IPS-20b (cell line): ENCODE data around the gene RRBP1.

Experiments used
- H3K27ac ChIP-seq: one replicate; pipeline ENCODE4 v1.5.1; 2013; ENCODE audit warnings: low read length
- H3K27me3 ChIP-seq: 2 replicates; pipeline ENCODE4 v1.6.1; 2013; ENCODE audit warnings: mild to moderate bottlenecking, low read length, inconsistent platforms; ENCODE audit not compliant: insufficient read depth
- H3K36me3 ChIP-seq: 2 replicates; pipeline ENCODE4 v1.6.1; 2013; ENCODE audit warnings: low read depth, mild to moderate bottlenecking, inconsistent platforms, low read length, moderate library complexity; ENCODE audit not compliant: insufficient read depth
- H3K4me1 ChIP-seq: 2 replicates; pipeline ENCODE4 v1.6.1; 2013; ENCODE audit warnings: mild to moderate bottlenecking, control low read depth, inconsistent platforms, low read length, moderate library complexity; ENCODE audit not compliant: insufficient read depth
- H3K4me3 ChIP-seq: 2 replicates; pipeline ENCODE4 v1.5.1; 2013; ENCODE audit warnings: mild to moderate bottlenecking, low read length, inconsistent platforms
- H3K9ac ChIP-seq: 2 replicates; pipeline ENCODE4 v1.6.1; 2013; ENCODE audit warnings: low read depth, mild to moderate bottlenecking, inconsistent platforms, low read length, moderate library complexity
- H3K9me3 ChIP-seq: 2 replicates; pipeline ENCODE4 v1.6.1; 2013; ENCODE audit warnings: mild to moderate bottlenecking, low read depth, low read length, inconsistent platforms; ENCODE audit not compliant: insufficient read depth

The RRBP1 gene, protein sequence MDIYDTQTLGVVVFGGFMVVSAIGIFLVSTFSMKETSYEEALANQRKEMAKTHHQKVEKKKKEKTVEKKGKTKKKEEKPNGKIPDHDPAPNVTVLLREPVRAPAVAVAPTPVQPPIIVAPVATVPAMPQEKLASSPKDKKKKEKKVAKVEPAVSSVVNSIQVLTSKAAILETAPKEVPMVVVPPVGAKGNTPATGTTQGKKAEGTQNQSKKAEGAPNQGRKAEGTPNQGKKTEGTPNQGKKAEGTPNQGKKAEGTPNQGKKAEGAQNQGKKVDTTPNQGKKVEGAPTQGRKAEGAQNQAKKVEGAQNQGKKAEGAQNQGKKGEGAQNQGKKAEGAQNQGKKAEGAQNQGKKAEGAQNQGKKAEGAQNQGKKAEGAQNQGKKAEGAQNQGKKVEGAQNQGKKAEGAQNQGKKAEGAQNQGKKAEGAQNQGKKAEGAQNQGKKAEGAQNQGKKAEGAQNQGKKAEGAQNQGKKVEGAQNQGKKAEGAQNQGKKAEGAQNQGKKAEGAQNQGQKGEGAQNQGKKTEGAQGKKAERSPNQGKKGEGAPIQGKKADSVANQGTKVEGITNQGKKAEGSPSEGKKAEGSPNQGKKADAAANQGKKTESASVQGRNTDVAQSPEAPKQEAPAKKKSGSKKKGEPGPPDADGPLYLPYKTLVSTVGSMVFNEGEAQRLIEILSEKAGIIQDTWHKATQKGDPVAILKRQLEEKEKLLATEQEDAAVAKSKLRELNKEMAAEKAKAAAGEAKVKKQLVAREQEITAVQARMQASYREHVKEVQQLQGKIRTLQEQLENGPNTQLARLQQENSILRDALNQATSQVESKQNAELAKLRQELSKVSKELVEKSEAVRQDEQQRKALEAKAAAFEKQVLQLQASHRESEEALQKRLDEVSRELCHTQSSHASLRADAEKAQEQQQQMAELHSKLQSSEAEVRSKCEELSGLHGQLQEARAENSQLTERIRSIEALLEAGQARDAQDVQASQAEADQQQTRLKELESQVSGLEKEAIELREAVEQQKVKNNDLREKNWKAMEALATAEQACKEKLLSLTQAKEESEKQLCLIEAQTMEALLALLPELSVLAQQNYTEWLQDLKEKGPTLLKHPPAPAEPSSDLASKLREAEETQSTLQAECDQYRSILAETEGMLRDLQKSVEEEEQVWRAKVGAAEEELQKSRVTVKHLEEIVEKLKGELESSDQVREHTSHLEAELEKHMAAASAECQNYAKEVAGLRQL (N-terminal part only)

DNA sequence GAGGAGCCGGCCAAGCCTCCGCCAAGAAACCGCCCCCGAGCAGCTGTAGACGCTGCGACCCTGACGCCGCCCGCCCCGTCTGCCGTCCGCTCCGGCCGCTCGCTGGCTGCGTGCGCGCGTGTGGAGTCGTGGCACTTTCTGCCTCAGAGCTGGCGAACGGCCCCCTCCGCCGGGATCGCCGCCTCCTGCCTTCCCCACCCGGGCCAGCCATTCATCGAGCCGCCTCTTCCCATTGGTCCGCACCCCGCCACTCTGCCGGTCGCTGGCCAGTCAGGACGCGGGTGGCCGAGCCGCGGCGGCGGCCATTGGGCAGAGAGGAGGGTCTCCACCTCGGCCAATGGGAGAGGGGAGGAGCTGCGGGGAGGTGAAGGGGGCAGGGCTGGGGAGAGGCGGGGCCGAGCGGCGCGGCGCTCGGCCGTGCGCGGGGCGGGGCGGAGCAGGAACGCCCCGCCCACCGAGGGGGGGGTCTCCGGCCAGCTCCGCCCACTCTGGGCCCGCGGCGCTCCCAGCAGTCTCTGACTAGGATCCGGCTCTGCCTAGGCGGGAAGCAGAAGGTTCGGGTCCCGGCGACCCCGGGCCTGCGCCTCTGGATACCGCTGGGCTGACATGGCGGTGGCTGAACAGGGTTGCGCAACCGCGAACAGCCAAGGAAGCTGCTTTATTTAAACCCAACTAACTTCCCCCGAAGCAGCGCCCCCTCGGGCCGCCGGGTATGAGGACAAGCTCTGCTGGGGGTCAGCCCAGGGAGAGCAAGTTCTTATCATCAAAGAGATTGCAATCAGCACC is at the start of gene RRBP1:
TSS of gene RRBP1 (minus strand) at position 140 of the 786 bp plus-strand sequence. CDS start 21,735 bp downstream, outside the sequence.
- peak within 1 kb of the TSS; percentile 52; the same call in 1 of the 2 replicates for H3K9ac ChIP-seq
- H3K27ac ChIP-seq, result no peak within 1 kb of the TSS
- H3K36me3 ChIP-seq, result peaks cover 26% of the 10 kb centered on the region
- H3K4me3 ChIP-seq, result peak within 1 kb of the TSS; percentile 87
- H3K9me3 ChIP-seq, result no peaks in the 10 kb centered on the region
- peaks cover 16% of the 10 kb centered on the region; the same call in 1 of the 2 replicates for H3K4me1 ChIP-seq
- H3K27me3 ChIP-seq, result 0 out of 2 replicates have a peak, but pooled peaks cover 10% of the 10 kb centered on the region

DNA sequence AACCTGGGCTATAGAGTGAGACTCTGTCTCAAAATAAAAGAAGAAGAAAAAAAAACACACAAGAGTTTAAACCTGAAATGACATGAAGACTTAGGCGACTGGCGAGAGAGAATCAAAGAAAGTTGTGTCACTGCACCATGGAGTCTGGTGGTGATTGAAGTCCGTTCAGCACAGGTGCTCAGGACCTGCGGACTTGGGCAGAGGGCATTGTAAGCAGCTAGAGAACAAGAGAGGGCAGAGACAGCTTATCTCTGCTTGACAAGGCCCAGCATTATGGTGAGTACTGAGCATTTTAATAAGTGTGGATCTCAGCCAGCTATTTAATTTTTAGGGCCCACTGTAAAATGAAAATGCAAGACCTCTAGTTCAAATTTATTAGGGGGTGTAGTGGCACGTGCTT is 49.2 kb upstream of the RRBP1 start:
- Histone ChIP-seq H3K4me3 (no peak overlapping the region), H3K27me3 (no peaks in the 10 kb centered on the region), H3K9ac (no peak overlapping the region), H3K36me3 (no peaks in the 10 kb centered on the region), H3K27ac (no peak overlapping the region), H3K9me3 (peaks cover 4% of the 10 kb centered on the region; the same call in 1 of the 2 replicates), H3K4me1 (no peaks in the 10 kb centered on the region)

DNA sequence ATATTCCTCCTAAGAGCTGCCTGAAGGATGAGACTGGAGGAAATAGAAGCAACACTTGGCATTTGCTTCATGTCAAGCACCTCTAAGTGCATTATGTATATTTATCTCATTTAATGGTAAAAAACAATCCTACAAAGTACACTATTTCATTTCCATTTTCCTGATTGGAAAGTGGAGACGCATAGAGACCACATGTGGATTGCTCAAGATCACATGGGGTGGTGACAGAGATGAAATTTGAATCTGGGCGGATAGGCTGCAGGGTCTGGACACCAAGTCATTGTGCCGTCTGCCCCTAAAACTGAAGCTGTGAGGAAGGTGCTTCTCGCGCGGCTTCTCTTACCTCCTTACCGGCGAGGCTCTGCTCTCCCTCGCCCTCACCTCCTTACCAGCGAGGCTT is 48.0 kb upstream of the RRBP1 start:
- Histone ChIP-seq H3K27ac (no peak overlapping the region), H3K36me3 (no peaks in the 10 kb centered on the region), H3K4me3 (no peak overlapping the region), H3K27me3 (no peaks in the 10 kb centered on the region), H3K9me3 (no peaks in the 10 kb centered on the region), H3K4me1 (no peaks in the 10 kb centered on the region), H3K9ac (no peak overlapping the region)

DNA sequence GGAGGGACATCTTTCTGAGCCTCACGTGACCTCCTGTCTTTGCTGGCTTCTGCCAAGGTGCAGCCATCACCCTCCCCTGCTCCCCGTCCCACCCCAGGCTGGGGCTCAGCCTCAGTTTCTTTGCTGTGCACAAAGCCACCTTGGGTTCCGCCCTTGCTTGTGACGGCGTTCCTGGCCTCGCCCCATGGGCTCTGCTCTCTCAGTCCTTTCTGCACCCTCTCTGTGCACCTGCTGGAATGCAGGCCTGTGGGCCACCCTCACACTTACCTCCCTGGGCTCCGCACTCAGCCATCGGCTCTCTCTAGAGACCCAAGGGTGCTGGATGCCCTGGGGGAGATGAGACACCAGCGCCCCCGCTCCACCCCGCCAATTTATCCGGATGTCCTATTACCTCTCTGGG is 46.0 kb upstream of the RRBP1 start:
- no peak overlapping the region for H3K9ac ChIP-seq
- no peaks in the 10 kb centered on the region for H3K36me3 ChIP-seq
- H3K4me3 ChIP-seq, result no peak overlapping the region
- no peak overlapping the region for H3K27ac ChIP-seq
- H3K9me3 ChIP-seq, result no peaks in the 10 kb centered on the region
- H3K4me1 ChIP-seq, result no peaks in the 10 kb centered on the region
- no peaks in the 10 kb centered on the region for H3K27me3 ChIP-seq

DNA sequence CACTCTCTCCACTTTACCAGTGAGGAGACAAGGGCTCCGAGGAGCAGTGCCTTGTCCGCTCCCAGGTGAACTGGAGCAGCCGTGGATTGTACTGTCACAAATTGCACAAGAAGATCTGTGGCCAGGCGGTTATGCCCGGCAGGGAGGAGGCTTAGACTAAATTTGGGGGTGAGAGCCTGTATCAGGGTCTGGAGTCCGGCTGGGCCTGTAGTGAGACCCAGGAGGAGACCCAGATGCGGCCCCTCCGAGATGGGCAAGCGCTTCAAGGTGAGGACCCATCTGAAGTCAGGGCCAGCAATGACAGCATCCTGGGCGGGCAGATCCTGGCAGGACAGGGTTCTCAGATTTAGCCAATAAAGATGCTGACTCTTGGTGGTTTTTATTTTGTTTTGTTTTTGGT is 45.3 kb upstream of the RRBP1 start:
- Histone ChIP-seq H3K9me3 (no peaks in the 10 kb centered on the region), H3K27ac (no peak overlapping the region), H3K27me3 (no peaks in the 10 kb centered on the region), H3K4me3 (no peak overlapping the region), H3K36me3 (no peaks in the 10 kb centered on the region), H3K4me1 (no peaks in the 10 kb centered on the region), H3K9ac (no peak overlapping the region)

DNA sequence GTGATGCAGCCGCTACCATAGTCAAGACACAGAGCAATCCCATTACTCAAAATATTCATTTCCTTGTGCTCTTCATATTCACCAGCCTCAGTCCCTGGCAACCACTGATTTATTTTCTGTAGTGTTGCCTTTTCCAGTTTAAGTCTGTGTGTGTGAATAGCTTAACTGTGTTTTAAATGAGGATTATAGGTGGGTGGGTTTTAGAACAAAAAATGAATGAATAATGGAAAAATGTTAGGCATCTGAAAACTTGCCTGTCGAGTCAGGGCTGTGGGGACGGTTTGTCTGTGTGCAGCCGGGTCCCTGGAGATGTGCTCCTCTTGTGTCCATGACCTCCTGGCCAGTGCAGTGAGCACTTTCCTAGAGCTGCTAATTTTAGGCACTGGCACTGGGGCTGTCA is 44.9 kb upstream of the RRBP1 start:
- H3K4me3 ChIP-seq, result no peak overlapping the region
- no peaks in the 10 kb centered on the region for H3K36me3 ChIP-seq

DNA sequence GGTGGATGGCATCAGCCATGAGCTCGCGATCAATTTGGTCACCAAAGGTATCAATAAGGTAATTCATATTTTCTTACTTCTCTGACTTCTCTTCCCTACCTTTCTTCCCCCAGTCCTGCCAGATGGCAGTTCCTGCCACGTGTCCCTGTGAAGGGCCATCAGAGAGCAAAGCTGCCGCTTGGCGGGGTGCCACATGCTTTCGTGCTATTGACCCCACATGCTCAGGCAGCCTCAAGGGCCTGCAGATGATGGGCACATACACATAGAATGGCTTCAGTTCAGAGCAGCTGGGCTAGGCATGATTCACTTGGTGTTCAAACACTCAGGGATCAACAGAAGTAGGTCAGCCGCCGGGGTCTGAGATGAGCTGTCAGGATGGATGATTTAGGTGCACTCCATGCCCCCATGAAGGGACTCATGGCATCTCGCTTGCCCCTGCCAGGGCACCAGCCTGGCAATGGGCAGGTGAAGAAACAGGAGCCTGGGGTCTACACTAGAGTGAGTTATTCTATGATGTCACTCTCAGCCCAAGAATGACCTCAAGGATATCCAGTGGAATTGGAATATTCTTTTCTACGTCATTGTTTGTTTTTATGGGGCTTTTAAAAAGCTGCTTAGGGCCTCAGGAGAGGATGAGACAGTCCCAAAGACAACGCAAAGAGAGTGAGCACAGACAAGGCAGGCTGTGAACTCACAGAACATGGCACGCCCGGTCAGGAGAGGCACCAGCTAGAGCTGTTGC is 43.2 kb upstream of the RRBP1 start:
- no peaks in the 10 kb centered on the region for H3K27me3 ChIP-seq
- H3K27ac ChIP-seq, result no peak overlapping the region
- H3K36me3 ChIP-seq, result no peaks in the 10 kb centered on the region
- H3K9ac ChIP-seq, result no peak overlapping the region
- H3K4me1 ChIP-seq, result no peaks in the 10 kb centered on the region; the same call in 1 of the 2 replicates
- H3K9me3 ChIP-seq, result no peaks in the 10 kb centered on the region
- no peak overlapping the region for H3K4me3 ChIP-seq

More for the DNA sequence above, 44.9 kb upstream of the RRBP1 start:
- H3K4me1 ChIP-seq, result no peaks in the 10 kb centered on the region
- no peak overlapping the region for H3K27ac ChIP-seq
- no peaks in the 10 kb centered on the region for H3K9me3 ChIP-seq
- H3K9ac ChIP-seq, result no peak overlapping the region
- H3K27me3 ChIP-seq, result no peaks in the 10 kb centered on the region

DNA sequence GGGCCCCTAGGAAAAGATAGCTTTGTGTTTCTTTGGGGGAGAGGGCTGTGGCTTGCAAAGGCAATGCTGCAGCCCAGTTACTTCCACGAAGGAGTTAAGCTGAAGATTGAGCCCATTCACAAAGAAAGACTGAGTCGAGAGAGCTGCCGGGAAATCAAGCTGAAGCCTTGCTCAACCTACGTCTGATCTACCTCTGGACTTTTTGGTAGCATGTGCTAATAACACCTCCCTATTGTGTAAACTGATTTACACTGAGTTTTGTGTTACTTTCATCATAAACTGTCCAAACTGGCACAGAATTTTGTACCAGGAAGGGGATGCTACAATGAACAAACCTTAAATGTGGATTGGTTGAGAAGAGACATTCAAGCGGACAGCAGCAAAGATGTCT is 41.3 kb upstream of the RRBP1 start:
- Histone ChIP-seq H3K9ac (no peak overlapping the region), H3K27me3 (no peaks in the 10 kb centered on the region), H3K4me3 (no peak overlapping the region)

DNA sequence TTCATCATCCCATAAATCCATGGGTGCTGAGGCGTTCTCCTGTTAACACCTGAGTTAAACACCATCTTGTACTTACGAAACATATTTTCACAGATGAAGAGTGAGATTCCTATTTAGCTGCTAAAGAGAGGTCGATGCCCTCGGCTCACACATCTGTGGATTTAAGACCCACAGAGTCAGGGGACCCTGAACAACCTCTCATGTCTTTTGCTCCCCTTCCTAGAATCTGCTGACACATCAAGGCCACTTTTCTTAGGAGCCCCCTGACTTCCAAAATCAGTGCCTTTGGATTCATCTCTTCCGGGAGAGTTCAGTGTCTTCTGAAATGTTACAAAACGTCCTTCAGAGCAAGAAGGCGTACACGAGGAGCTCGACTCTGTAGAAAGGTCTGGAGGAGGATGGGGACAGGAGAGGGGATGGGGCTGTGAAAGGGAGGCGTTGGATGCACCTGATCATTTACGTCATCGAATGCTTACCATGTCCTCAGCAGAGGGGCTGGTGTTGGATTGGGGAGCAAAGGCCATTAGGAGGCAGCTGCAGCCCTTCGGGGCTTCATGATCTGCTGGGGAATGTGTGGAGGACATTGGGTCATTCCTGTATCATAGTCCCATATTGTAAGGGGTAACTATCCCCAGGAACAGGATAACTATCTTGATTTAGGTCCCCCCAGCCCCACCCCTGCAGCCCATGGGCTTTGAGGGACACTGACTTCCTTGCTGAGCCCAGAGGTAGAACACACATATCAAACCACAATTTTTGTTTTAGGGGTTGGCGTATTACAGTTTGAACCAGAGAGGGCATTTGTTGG is 40.7 kb upstream of the RRBP1 start:
- Histone ChIP-seq H3K27me3 (no peaks in the 10 kb centered on the region), H3K36me3 (no peaks in the 10 kb centered on the region), H3K9ac (no peak overlapping the region), H3K4me1 (no peaks in the 10 kb centered on the region; the same call in 1 of the 2 replicates), H3K9me3 (no peaks in the 10 kb centered on the region), H3K4me3 (no peak overlapping the region), H3K27ac (no peak overlapping the region)

More for the DNA sequence above, 41.3 kb upstream of the RRBP1 start:
- Histone ChIP-seq H3K9me3 (no peaks in the 10 kb centered on the region), H3K36me3 (no peaks in the 10 kb centered on the region), H3K4me1 (no peaks in the 10 kb centered on the region; the same call in 1 of the 2 replicates), H3K27ac (no peak overlapping the region)
